Transverse colon (tissue), 4 donors: ENCODE data around the gene TMEM252. TPM values are rescaled to one million over a fixed set of nuclear protein-coding genes. Genes with fewer than 3 reads are reported as not detected.

Experiments
- DNase-seq: peaks from one replicate; pipeline ENCODE4 v3.0.0-alpha.2; 2019
- H3K27ac ChIP-seq, 4 donors: fragments of 200-600 bp; sonication (generic); 2 replicates each; pipeline ENCODE4 v1.5.1; 2016 to 2018; ENCODE audit warnings: inconsistent platforms in 4 of 4
- H3K27me3 ChIP-seq: fragments of 200-600 bp; sonication (generic); 2 replicates; pipeline ENCODE4 v1.5.1; 2017; ENCODE audit warnings: inconsistent platforms
- H3K36me3 ChIP-seq, 4 donors: fragments of 200-600 bp; sonication (generic); 2 replicates each; pipeline ENCODE4 v1.5.1; 2017 to 2019; ENCODE audit warnings: inconsistent platforms in 4 of 4
- H3K4me1 ChIP-seq, 4 donors: fragments of 200-600 bp; sonication (generic); 2 replicates each; pipeline ENCODE4 v1.5.1; 2017 to 2020; ENCODE audit warnings: inconsistent platforms in 4 of 4
- H3K4me3 ChIP-seq, 4 donors: fragments of 200-600 bp; sonication (generic); 1 replicate in 1 of 4; 2 replicates in 3 of 4; pipeline versions ENCODE4 v1.5.1 to v1.6.1; 2017 to 2019; ENCODE audit warnings: inconsistent platforms in 4 of 4
- H3K9me3 ChIP-seq, 2 donors: fragments of 200-600 bp; sonication (generic); 2 replicates each; pipeline ENCODE4 v1.5.1; 2017 to 2019; ENCODE audit warnings: inconsistent platforms in 2 of 2
- EP300 ChIP-seq: sonication (generic); formaldehyde crosslinking; IDR thresholded peaks from one replicate; pipeline ENCODE4 v1.6.1; 2017; ENCODE audit warnings: antibody characterized with exemption, low read depth
- POLR2A ChIP-seq: fragments of 450-650 bp; IDR thresholded peaks from one replicate; pipeline ENCODE4 v1.6.1; 2016; ENCODE audit warnings: antibody characterized with exemption, mild to moderate bottlenecking, moderate library complexity
- POLR2AphosphoS5 ChIP-seq, 3 donors: sonication (generic); formaldehyde crosslinking; IDR thresholded peaks; one replicate each; pipeline ENCODE4 v1.6.1; 2016; ENCODE audit warnings: antibody characterized with exemption in 3 of 3
- WGBS, 2 donors: methylation state at CpG; one replicate each; pipeline ENCODE4 v1.1.5; 2018; ENCODE audit warnings: low coverage in 1 of 2; 5-methylcytosine and 5-hydroxymethylcytosine counted together
- in situ Hi-C, 4 donors: fragments of 200-750 bp; cut with MboI; loops; one replicate each; pipeline versions ENCODE4 v1.15.0 to v1.15.1; 2017; ENCODE audit warnings: low sequenced_read_pairs in 3 of 4, low pct_ligation_motif_present in 1 of 4, low pct_unique_long_range_greater_than_20kb in 1 of 4
- intact Hi-C: fragments of 100-400 bp; cut with DNase I; formaldehyde crosslinking; loops from one replicate; pipeline ENCODE4 v1.15.1; 2023; ENCODE audit warnings: low total_unique reads
- total RNA-seq, 4 donors: library from RNA; depleted of rRNA; stranded (reverse); fragments of >200 nt; gene quantifications; one replicate each; pipeline ENCODE4 v1.1.0, GENCODE V29; 2016
- TF ChIP-seq, protein P1 (sequence below), 5 experiments: fragments of 200-600 bp in 3 of 5; fragments of 450-650 bp in 2 of 5; sonication (generic) in 3 of 5; IDR thresholded peaks; 1 replicate in 2 of 5; 2 replicates in 3 of 5; pipeline ENCODE4 v1.5.1; 2016 to 2017; ENCODE audit warnings: antibody characterized with exemption in 5 of 5, inconsistent platforms in 3 of 5, mild to moderate bottlenecking in 2 of 5, moderate library complexity in 1 of 5

The TMEM252 gene
- total RNA-seq, 4 donors from 2014 or later: 0.48 to 2.3 TPM; not detected in 2

DNA sequence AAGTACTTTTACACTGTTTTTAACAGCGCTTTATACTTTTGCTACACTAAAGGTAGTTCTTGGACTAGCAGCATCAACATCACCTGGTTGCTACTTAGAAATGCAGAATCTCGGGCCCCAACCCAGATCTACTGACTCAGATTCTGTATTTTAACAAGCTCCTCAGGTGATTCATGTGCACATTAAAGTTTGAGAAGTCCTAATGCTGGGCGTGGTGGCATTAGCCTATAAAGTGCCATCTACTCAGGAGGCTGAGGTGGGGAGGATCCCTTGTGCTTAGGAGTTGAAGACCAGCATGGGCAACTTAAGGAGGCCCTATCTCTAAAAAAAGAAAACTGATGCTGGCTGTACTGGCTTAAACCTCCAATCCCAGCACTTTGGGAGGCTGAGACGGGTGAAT is 26.7 kb downstream of the TMEM252 start:
- Histone ChIP-seq H3K4me3 (no peak overlapping the region), H3K4me1 (peaks cover 0 to 19% (median 13%) of the 10 kb centered on the region in 4 donors), H3K36me3 (no peaks in the 10 kb centered on the region), H3K27me3 (no peaks in the 10 kb centered on the region), H3K9me3 (no peaks in the 10 kb centered on the region), H3K27ac (peak overlapping the region in 1 of 4 donors; percentile 70)
- TF ChIP-seq POLR2A: no peak
- intact Hi-C loops (no loop called here), in situ Hi-C loops (no loop called here)
- WGBS, 2 donors: 81 to 88% methylated on average over 4 of the region's 4 CpGs
- no peak for DNase-seq

DNA sequence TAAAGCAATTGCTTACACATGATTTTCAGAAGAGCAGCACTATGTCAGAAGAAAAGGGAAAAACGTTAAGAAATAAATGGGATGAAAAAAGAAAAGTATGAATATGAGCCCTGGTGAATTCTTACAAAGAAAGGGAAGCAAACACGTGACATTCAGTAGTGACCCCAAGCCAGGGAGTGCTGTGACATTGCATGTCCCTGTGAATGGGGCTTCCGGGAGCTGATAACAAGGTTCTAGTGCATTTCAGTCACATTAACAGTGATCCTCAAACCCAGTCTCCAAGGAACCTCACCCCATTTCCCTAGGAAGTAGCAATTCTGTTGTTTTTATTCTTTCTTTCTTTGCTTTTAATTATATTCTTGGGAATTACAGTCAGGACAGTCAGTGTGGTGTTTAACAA is 27.3 kb downstream of the TMEM252 start:
- 83 to 85% methylated on average over 3 of the region's 3 CpGs for WGBS, 2 donors
- H3K9me3 ChIP-seq: no peaks in the 10 kb centered on the region

DNA sequence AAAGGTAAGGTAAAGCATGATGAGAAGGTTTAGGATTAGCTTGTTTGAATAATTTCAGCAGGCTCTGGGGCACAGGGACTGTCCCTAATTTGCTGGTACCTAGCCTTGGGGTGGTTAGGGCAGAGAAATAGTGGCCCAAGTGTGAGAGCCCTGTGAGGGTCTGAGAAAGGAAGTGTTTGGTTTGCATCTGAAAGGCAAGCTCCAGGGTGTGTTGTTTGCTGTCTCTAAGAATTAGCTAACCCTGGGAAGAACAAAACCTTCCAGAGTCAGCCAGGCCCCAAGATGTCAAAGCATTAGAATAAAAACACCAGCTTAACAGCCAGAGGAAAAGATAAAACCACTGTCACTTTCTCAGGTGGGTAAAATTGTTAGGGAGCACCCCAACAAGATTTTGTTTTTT is 31.0 kb downstream of the TMEM252 start:
- Histone ChIP-seq H3K9me3 (no peaks in the 10 kb centered on the region), H3K4me3 (no peak overlapping the region), H3K4me1 (peaks cover 1 to 30% (median 14%) of the 10 kb centered on the region in 4 donors), H3K27ac (peak overlapping the region in 2 of 4 donors; percentile 58 to 68), H3K27me3 (no peaks in the 10 kb centered on the region), H3K36me3 (no peaks in the 10 kb centered on the region)
- DNase-seq: no peak
- intact Hi-C loops (no loop called here), in situ Hi-C loops (no loop called here)
- TF ChIP-seq, protein P1, sequence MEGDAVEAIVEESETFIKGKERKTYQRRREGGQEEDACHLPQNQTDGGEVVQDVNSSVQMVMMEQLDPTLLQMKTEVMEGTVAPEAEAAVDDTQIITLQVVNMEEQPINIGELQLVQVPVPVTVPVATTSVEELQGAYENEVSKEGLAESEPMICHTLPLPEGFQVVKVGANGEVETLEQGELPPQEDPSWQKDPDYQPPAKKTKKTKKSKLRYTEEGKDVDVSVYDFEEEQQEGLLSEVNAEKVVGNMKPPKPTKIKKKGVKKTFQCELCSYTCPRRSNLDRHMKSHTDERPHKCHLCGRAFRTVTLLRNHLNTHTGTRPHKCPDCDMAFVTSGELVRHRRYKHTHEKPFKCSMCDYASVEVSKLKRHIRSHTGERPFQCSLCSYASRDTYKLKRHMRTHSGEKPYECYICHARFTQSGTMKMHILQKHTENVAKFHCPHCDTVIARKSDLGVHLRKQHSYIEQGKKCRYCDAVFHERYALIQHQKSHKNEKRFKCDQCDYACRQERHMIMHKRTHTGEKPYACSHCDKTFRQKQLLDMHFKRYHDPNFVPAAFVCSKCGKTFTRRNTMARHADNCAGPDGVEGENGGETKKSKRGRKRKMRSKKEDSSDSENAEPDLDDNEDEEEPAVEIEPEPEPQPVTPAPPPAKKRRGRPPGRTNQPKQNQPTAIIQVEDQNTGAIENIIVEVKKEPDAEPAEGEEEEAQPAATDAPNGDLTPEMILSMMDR (IDR thresholded peaks at IDR 0.05): no peak
- TF ChIP-seq POLR2A: no peak
- TF ChIP-seq POLR2AphosphoS5 (IDR thresholded peaks at IDR 0.05): no peak
- TF ChIP-seq EP300: no peak

More for the DNA sequence above, 27.3 kb downstream of the TMEM252 start:
- in situ Hi-C loops: no loop called here
- H3K27me3 ChIP-seq: no peaks in the 10 kb centered on the region
- H3K27ac ChIP-seq: peak overlapping the region in 1 of 4 donors; percentile 1
- intact Hi-C loops: no loop called here
- DNase-seq: no peak
- TF ChIP-seq, protein P1 (IDR thresholded peaks at IDR 0.05): no peak
- no peak overlapping the region for H3K4me3 ChIP-seq
- H3K36me3 ChIP-seq: no peaks in the 10 kb centered on the region
- peaks cover 0 to 19% (median 13%) of the 10 kb centered on the region in 4 donors for H3K4me1 ChIP-seq

DNA sequence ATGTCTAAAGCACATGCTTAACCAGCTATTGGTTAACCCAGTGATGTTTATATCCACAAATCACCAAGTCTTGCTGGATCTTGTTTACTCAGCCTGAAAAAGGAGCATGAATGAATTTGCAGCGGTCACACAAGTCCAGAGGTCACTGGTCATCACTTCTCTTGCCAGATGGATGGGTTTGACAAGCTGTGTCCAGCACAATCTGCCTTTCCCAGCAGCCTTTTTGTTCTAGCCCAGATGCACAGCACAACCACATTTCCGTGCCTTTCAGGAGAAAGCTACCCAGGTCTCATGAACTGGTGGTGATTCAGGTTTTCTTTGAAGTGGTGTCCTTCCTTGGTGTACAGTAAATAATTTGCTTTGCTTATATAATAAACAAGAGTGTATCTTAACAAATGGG is 32.1 kb downstream of the TMEM252 start:
- Histone ChIP-seq H3K27ac (peak overlapping the region; percentile 7 to 68 (median 34)), H3K27me3 (no peaks in the 10 kb centered on the region), H3K4me1 (peaks cover 0 to 26% (median 13%) of the 10 kb centered on the region in 4 donors), H3K36me3 (no peaks in the 10 kb centered on the region), H3K9me3 (no peaks in the 10 kb centered on the region), H3K4me3 (no peak overlapping the region)
- DNase-seq: no peak
- 73% methylated on average over 2 of the region's 2 CpGs; no CpG with 5 or more reads in 1 of the 2 donors for WGBS, 2 donors
- intact Hi-C loops (no loop called here), in situ Hi-C loops (no loop called here)
- TF ChIP-seq POLR2AphosphoS5 (IDR thresholded peaks at IDR 0.05) (no peak), POLR2A (no peak), EP300 (no peak)
- TF ChIP-seq, protein P1 (IDR thresholded peaks at IDR 0.05): no peak

DNA sequence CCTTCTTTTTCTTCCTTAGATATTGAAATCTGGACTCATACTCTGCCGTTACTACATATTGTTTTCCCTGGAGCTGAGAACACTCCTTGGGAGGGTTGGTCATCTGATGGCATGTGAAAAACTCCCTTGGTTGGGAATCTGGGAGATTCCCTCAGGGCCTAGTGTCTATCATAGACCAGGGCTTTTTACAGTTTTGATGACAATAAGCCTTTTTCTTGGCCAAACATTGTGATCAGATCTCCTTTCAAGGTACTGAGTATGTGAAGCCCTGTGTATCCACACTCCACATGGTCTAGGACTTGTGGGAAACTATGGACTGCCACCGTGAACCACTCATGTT is 32.9 kb downstream of the TMEM252 start:
- Histone ChIP-seq H3K36me3 (no peaks in the 10 kb centered on the region), H3K27ac (peak overlapping the region; percentile 34 to 68 (median 65)), H3K27me3 (no peaks in the 10 kb centered on the region), H3K9me3 (no peaks in the 10 kb centered on the region), H3K4me3 (no peak overlapping the region), H3K4me1 (peaks cover 0 to 26% (median 13%) of the 10 kb centered on the region in 4 donors)
- WGBS, 2 donors: 63 to 78% methylated on average over 1 to 2 of the region's 2 CpGs
- TF ChIP-seq POLR2A: no peak
- TF ChIP-seq, protein P1 (IDR thresholded peaks at IDR 0.05): no peak
- TF ChIP-seq EP300: no peak
- TF ChIP-seq POLR2AphosphoS5 (IDR thresholded peaks at IDR 0.05): no peak
- DNase-seq: no peak
- intact Hi-C loops: no loop called here
- in situ Hi-C loops: no loop called here
